Prostate gland (tissue), 2 donors: Measurements from ENCODE around the gene TMEM69.
A peak's percentile ranks its signal among the peaks of the same experiment; 100 is the strongest.

ENCODE experiments used
- POLR2A ChIP-seq: fragments of 450-650 bp; IDR thresholded peaks from one replicate; pipeline ENCODE4 v1.6.1; 2016; ENCODE audit warnings: antibody characterized with exemption, mild to moderate bottlenecking
- POLR2AphosphoS5 ChIP-seq: sonication (generic); formaldehyde crosslinking; IDR thresholded peaks from one replicate; pipeline ENCODE4 v1.6.1; 2017; ENCODE audit warnings: antibody characterized with exemption
- TF ChIP-seq, protein P1 (sequence below), 4 experiments: fragments of 200-600 bp in 2 of 4; fragments of 450-650 bp in 2 of 4; sonication (generic) in 2 of 4; IDR thresholded peaks; 1 replicate in 3 of 4; 2 replicates in 1 of 4; pipeline ENCODE4 v1.5.1; 2016 to 2019; ENCODE audit warnings: antibody characterized with exemption in 4 of 4, mild to moderate bottlenecking in 2 of 4, moderate library complexity in 2 of 4

GRCh38 chr1:45687014-45687753 lies 797 bp upstream of the TMEM69 start:
- TF ChIP-seq, protein P1, sequence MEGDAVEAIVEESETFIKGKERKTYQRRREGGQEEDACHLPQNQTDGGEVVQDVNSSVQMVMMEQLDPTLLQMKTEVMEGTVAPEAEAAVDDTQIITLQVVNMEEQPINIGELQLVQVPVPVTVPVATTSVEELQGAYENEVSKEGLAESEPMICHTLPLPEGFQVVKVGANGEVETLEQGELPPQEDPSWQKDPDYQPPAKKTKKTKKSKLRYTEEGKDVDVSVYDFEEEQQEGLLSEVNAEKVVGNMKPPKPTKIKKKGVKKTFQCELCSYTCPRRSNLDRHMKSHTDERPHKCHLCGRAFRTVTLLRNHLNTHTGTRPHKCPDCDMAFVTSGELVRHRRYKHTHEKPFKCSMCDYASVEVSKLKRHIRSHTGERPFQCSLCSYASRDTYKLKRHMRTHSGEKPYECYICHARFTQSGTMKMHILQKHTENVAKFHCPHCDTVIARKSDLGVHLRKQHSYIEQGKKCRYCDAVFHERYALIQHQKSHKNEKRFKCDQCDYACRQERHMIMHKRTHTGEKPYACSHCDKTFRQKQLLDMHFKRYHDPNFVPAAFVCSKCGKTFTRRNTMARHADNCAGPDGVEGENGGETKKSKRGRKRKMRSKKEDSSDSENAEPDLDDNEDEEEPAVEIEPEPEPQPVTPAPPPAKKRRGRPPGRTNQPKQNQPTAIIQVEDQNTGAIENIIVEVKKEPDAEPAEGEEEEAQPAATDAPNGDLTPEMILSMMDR (IDR thresholded peaks at IDR 0.05) = peak in 1 of 4 experiments; percentile 21
- TF ChIP-seq POLR2A (peak; percentile 91), POLR2AphosphoS5 (peak; percentile 97)
